ENCODE measurements around the gene MED27.

The MED27 gene

DNA sequence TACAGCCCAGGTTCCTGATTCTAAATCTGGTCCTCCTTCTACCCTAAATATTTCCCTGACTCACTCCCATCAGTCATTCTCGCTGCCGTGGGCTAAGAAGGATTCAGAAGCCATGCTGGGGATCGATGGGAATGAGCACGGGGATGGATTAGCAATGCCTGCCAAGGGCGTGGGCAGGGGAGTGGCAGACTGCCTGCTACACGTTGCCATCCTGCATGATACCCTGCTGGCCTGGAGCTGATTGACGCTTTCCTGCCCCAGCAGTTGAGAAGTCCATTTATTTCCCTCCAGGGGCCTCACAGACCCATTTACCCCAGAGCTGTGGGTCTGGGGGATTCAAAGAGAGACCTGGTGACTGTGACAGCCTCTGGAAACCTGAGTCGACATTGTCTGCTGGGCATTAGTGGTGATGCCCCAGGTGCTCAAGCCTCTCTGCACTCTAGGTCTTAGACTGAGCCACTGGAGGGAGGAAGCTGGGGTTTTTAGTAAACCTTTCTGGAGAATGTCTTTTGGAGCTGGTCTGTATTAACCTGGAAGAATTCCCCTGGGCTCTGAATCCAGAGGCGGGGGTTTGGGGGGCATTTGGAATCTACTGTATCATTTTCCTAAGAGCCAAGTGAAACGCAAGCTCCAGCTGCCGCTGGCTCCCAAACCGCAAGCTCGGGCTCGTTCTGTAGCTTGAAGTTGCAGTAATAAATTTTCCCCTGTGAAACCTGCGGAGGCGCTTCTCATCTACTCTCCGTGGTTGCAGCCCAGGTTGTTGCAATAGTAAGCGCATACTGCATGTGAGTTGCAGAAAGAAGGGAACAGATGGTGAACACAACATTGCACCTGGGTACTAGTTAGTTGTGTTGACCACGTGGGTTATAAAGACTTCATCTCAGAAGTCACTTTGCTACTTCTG is 263.4 kb downstream of the MED27 start:
- no peak overlapping the region for H3K27ac ChIP-seq (ENCODE audit: low read depth, low read length)

GRCh38 chr9:131814707-131815106 is 265.0 kb downstream of the MED27 start:
- Histone ChIP-seq H3K4me3 (ENCODE audit: low read length) (no peak overlapping the region), H3K36me3 (ENCODE audit: insufficient read depth, low read length) (no peaks in the 10 kb centered on the region), H3K27me3 (ENCODE audit: insufficient read depth, low read length) (no peaks in the 10 kb centered on the region), H3K9me3 (ENCODE audit: insufficient read depth, low read depth, low read length) (no peaks in the 10 kb centered on the region), H3K9ac (ENCODE audit: low read depth, low read length) (no peak overlapping the region), H3K27ac (ENCODE audit: low read depth, low read length) (no peak overlapping the region), H3K4me1 (ENCODE audit: insufficient read depth, low read length) (peaks cover 17% of the 10 kb centered on the region; the same call in 1 of the 2 replicates)
- 93% methylated on average over 5 of the region's 6 CpGs for WGBS

More for the DNA sequence above, 263.4 kb downstream of the MED27 start:
- 80% methylated on average over 19 of the region's 19 CpGs for WGBS
- Histone ChIP-seq H3K4me1 (ENCODE audit: insufficient read depth, low read length) (peaks cover 7% of the 10 kb centered on the region; the same call in 1 of the 2 replicates), H3K27me3 (ENCODE audit: insufficient read depth, low read length) (no peaks in the 10 kb centered on the region; the same call in 1 of the 2 replicates), H3K4me3 (ENCODE audit: low read length) (no peak overlapping the region), H3K36me3 (ENCODE audit: insufficient read depth, low read length) (no peaks in the 10 kb centered on the region), H3K9me3 (ENCODE audit: insufficient read depth, low read depth, low read length) (no peaks in the 10 kb centered on the region), H3K9ac (ENCODE audit: low read depth, low read length) (no peak overlapping the region)

GRCh38 chr9:131813116-131813515 is 266.6 kb downstream of the MED27 start:
- Histone ChIP-seq H3K9me3 (ENCODE audit: insufficient read depth, low read depth, low read length) (no peaks in the 10 kb centered on the region), H3K27me3 (ENCODE audit: insufficient read depth, low read length) (no peaks in the 10 kb centered on the region), H3K27ac (ENCODE audit: low read depth, low read length) (no peak overlapping the region), H3K9ac (ENCODE audit: low read depth, low read length) (no peak overlapping the region), H3K36me3 (ENCODE audit: insufficient read depth, low read length) (no peaks in the 10 kb centered on the region), H3K4me1 (ENCODE audit: insufficient read depth, low read length) (peaks cover 19% of the 10 kb centered on the region), H3K4me3 (ENCODE audit: low read length) (no peak overlapping the region)
- 86% methylated on average over 9 of the region's 9 CpGs for WGBS

DNA sequence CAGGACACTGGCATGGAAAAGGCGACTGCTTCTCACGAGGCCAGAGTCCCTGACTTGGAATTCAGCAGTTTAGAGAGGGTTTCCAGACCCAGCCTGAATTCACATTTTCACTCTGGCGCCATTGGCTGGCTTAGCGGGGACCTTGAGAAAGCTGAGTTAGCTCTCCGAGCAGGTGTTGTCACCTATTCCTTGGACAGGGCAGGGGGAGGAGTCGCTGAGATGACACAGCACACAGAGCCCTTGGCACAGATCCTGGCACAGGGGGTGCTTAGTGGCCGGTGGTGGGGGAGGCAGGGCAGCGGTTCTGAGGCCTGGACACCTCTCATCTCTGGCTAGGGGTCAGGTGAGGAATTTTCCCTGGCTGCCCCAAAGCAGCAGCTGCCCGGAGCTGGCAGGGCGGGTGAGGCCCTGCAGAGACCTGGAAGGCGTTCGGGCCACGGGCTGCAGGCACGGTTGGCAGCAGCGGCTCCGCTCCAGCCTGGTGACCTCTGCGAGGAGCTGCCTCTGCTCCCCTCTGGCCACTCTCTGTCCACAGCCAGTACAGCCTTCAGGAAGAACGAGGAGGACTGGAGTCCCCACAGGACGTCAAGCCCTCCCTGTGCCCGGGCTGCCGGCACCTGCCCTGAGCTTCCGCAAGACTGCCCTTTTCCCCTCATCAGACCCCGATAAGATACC is 267.4 kb downstream of the MED27 start:
- Histone ChIP-seq H3K4me1 (ENCODE audit: insufficient read depth, low read length) (peaks cover 19% of the 10 kb centered on the region), H3K27me3 (ENCODE audit: insufficient read depth, low read length) (no peaks in the 10 kb centered on the region), H3K27ac (ENCODE audit: low read depth, low read length) (no peak overlapping the region), H3K36me3 (ENCODE audit: insufficient read depth, low read length) (no peaks in the 10 kb centered on the region), H3K4me3 (ENCODE audit: low read length) (no peak overlapping the region), H3K9ac (ENCODE audit: low read depth, low read length) (no peak overlapping the region), H3K9me3 (ENCODE audit: insufficient read depth, low read depth, low read length) (no peaks in the 10 kb centered on the region)
- WGBS: 93% methylated on average over 23 of the region's 23 CpGs

DNA sequence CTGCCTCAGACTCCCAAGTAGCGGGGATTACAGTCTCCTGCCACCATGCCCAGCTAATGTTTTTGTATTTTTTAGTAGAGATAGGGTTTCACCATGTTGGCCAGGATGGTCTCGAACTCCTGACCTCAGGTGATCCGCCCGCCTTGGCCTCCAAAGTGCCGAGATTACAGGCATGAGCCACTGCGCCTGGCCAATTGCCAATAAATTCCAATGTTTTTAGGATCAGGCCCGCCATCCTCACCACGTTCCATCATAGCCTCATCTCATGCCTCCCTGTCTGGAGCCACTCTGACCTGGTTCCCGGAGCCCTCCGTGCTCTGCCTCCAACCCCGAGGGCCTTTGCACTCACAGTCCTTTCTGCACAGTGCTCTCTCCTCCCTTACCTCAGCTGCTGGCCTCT is 268.3 kb downstream of the MED27 start:
- Histone ChIP-seq H3K4me1 (ENCODE audit: insufficient read depth, low read length) (peaks cover 27% of the 10 kb centered on the region), H3K4me3 (ENCODE audit: low read length) (no peak overlapping the region), H3K9me3 (ENCODE audit: insufficient read depth, low read depth, low read length) (no peaks in the 10 kb centered on the region), H3K27ac (ENCODE audit: low read depth, low read length) (no peak overlapping the region), H3K36me3 (ENCODE audit: insufficient read depth, low read length) (no peaks in the 10 kb centered on the region), H3K27me3 (ENCODE audit: insufficient read depth, low read length) (no peaks in the 10 kb centered on the region), H3K9ac (ENCODE audit: low read depth, low read length) (no peak overlapping the region)
- 91% methylated on average over 11 of the region's 11 CpGs for WGBS

- peaks cover 30% of the 10 kb centered on the region for H3K4me1 ChIP-seq (ENCODE audit: insufficient read depth, low read length)
- H3K36me3 ChIP-seq (ENCODE audit: insufficient read depth, low read length): no peaks in the 10 kb centered on the region
- no peaks in the 10 kb centered on the region for H3K9me3 ChIP-seq (ENCODE audit: insufficient read depth, low read depth, low read length)
- H3K4me3 ChIP-seq (ENCODE audit: low read length): no peak overlapping the region
- H3K9ac ChIP-seq (ENCODE audit: low read depth, low read length): no peak overlapping the region
- WGBS: 84% methylated on average over 22 of the region's 23 CpGs
- H3K27me3 ChIP-seq (ENCODE audit: insufficient read depth, low read length): no peaks in the 10 kb centered on the region
- no peak overlapping the region for H3K27ac ChIP-seq (ENCODE audit: low read depth, low read length)
These were observed 269.1 kb downstream of the MED27 start for GRCh38 chr9:131810351-131811170.

Data from HUES64 (cell line).